LNCAP (cell line): ENCODE data around the gene JAG2.

Experiments
- CTCF ChIP-seq: fragments of 450-650 bp; IDR thresholded peaks from 2 replicates; pipeline ENCODE4 v1.5.1; 2017; ENCODE audit warnings: mild to moderate bottlenecking

Gene JAG2

GRCh38 chr14:105196265-105196960 lies 27.8 kb upstream of the JAG2 start:
- no peak for TF ChIP-seq CTCF

- TF ChIP-seq CTCF: no peak
These were observed 27.1 kb upstream of the JAG2 start for GRCh38 chr14:105195522-105196264.

- no peak for TF ChIP-seq CTCF
These were observed 26.5 kb upstream of the JAG2 start for GRCh38 chr14:105195051-105195450.

GRCh38 chr14:105193916-105194782 lies 25.6 kb upstream of the JAG2 start:
- TF ChIP-seq CTCF: no peak

- TF ChIP-seq CTCF: no peak
These were observed 24.5 kb upstream of the JAG2 start for GRCh38 chr14:105192866-105193731.

- TF ChIP-seq CTCF: no peak
These were observed 19.5 kb upstream of the JAG2 start for GRCh38 chr14:105187935-105188524.
